HG03558 (cell line): ENCODE data around the gene NAGA.

ENCODE experiments used
- ATAC-seq: cut with Tn5 transposase; IDR thresholded peaks from one replicate; pipeline ENCODE4 v1.9.1; 2021; ENCODE audit warnings: moderate number of reproducible peaks; ENCODE audit not compliant: unreplicated experiment; ENCODE audit errors: extremely low read depth

The NAGA gene

DNA sequence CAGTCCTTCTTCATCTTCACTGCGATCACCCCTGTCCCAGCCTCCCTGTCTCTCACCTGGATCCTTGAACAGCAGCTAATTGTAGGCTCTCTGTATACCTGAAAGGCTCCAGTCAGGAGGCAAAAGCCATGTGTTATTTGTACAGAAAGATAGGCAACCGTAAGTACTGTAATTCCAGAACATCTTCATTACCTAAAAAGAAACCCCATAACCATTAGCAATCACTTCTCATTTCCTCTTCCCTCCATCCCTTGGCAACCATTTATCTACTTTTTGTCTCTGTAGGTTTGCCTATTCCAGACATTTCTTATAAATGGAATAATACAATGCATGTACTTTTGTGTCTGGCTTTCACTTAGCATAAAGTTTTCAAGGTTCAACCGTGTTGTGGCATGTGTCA, 17.8 kb downstream of the NAGA start:
- no peak for ATAC-seq

DNA sequence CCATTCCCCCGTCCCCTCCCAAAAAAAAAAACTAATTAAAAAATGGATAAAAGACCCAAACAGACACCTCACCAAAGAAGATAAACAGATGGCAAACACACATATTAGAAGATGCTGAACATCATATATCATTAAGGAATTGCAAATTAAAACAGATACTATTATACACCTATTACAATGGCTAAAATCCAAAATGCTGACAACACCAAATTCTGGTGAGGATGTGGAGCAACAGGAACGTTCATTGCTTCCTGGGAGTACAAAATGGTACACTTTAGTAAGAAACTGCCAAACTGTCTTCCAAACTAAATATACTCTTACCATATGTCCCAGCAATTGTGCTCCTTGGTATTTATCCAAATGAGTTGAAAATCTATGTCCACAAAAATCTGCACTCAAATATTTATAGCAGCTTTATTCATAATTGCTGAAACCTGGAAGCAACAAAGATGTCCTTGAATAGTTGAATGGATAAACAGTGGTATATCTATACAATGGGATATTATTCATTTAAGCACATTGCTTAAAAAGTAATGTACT, 19.9 kb downstream of the NAGA start:
- ATAC-seq, result no peak

DNA sequence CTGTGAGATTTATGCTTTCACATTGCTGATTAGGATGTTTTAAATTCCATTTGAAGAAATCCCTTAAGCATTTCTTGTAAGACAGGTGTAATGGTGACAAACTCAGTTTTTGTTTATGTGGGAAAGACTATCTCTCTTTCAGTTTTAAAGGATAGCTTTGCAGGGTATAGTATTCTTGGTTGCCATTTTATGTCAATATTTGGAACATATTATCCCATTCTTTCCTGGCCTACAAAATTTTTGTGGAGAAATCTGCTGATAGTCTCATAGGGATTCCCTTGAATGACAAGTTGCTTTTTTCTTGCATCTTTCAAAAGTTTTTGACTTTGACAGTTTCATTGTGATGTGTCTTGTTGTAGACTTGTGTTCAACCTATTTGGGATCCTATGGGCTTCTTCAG, 28.8 kb downstream of the NAGA start:
- no peak for ATAC-seq

DNA sequence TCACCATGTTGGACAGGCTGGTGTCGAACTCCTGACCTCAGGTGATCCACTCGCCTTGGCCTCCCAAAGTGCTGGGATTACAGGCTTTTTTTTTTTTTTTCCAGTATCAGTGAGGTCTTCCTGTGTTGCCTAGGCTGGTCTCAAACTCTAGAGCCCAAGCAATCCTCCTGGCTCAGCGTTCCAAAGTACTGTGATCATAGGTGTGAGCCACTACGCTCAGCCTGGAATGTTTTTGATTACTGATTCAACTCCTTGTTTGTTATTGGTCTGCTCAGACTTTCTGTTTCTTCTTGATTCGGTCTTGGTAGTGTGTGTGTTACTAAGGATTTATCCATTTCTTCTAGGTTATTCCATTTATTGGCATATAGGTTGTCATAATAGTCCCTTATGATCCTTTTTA, 31.3 kb downstream of the NAGA start:
- ATAC-seq, result no peak

DNA sequence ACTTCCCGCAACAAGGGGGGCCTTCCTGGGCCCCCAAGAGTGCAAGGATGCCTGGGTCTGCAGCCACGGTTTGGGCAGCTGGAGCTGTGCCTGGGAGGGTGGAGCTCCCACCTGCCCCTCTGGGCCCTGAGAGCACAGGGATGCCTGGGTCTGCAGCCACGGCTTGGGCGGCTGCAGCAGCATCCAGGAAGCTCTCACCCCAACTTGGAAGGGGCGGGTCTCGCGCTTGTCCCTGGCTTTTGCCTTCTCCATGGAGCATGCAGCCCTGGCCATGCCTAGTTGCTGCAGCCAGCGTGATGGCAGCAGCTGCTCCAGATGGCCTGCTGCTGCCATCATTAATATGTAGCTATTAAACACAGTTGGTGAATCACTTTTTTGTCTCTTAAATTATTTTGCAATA, 35.4 kb downstream of the NAGA start:
- ATAC-seq, result no peak

DNA sequence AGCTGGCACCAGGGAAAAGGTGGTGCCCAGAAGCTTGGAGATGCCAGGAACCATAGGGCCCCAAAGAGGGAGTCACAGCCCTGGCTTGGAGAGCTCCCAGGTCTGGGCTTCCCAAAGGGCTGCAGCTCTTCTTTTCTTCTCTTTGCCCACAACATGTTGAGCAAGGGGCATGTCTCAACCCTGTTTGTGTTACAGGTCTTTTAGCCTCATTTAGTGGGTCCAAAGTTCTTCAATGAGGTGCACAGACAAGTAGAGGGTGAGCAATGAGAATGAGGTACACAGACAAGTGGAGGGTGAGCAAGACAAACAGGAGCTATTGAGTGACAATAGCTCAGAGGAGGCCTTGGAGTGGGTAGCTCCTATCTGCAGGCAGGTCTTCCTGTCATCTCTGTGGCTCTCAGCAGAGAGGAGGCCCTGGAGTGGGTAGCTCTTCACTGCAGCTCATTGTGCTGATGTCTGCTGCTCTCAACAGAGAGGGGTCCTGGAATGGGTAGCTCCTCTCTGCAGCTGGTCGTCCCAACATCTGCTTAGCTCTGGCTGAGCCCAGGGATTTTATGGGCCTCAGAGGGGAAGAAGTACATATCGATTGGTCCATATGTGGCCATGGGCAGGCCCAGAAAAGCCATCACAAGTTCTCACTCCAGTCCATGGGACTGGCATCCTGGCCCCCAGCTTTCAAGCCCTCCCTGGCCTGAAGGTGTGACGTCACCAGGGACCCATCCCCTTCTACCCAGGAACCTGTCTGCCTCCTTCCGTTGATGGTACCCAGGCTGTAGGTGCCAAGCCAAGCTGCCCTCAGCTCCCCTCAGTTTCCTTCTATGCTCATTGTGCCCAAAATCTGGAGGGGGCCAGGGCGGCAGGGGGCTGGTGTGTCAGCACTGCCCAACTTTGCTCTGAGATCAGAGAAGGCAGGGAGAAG, 37.1 kb downstream of the NAGA start:
- no peak for ATAC-seq

DNA sequence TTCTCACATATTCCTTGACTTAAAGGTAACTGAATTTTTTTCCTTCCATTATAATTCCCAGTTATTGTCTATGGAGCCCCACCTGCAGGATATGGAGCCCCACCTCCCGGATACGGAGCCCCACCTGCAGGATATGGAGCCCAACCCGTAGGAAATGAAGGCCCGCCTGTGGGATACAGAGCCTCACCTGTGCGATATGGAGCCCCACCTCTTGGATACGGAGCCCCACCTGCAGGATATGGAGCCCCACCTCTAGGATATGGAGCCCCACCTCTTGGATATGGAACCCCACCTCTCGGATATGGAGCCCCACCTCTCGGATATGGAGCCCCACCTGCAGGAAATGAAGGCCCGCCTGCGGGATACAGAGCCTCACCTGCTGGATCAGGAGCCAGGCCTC, 43.9 kb downstream of the NAGA start:
- no peak for ATAC-seq

DNA sequence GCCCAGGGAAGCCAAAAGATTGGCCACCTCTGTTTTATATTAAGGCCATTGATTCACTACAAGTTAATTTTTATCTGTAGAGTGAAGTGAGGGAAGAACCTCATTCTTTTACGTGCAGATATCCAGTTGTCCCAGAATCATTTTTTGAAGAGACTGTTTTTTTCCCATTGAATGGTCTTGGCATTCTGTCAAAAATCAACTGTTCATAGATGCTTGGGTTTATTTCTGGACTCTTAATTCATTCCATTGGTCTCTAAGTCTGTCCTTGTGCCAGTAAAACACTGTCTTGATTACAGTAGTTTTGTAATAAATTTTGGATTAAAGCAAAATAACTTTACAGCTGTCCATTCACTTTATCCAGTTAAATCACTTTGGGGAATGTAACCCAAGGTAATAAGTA, 45.2 kb downstream of the NAGA start:
- no peak for ATAC-seq

DNA sequence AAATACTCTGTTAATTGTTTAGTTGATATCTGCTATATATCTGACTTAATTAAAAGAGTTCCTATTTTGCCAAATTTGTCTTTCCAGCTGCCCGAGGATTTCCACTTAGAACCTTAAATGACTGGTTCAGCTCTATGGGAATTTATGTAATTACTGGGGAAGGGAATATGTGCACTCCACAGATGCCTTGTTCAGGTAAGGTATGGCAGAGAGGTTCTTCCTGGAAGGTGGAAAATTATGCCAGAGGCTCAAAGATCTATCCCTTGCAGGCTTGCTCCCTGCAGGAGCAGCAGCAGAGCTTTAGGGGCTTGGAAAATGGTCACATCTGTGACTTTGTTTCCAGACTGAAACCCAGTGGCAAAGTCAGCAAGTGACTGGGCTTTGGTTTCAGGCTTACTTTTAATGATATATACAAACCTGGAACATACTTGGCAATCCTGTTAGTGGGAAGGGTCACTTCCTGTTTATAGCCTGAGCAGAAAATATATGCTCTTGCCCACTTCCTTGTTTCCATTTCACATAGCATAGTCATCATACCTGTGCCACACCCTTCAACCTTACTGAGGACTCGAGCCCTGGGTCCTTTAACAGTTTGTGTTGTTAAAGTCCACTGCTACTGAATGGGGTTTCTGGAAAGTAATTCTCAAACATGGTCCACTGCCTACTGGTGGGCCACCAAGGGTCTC, 48.3 kb downstream of the NAGA start:
- ATAC-seq, result no peak

DNA sequence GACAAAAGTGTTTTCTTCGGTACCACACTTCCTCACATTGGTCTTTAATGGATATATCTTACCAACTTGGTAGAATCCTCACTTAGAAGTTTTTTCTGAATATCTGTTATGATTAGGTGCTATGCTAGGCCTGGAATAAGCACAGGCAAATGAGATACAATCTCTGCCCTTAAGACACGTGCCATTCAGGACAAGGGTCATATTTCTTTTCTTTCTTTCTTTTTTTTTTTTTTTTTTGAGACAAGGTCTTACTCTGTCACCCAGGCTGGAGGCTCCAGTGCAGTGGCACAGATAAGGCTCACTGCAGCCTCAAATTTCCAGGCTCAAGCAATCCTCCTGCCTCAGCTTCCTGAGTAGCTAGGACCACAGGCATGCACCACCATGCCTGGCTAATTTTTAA, 49.0 kb downstream of the NAGA start:
- ATAC-seq, result no peak

DNA sequence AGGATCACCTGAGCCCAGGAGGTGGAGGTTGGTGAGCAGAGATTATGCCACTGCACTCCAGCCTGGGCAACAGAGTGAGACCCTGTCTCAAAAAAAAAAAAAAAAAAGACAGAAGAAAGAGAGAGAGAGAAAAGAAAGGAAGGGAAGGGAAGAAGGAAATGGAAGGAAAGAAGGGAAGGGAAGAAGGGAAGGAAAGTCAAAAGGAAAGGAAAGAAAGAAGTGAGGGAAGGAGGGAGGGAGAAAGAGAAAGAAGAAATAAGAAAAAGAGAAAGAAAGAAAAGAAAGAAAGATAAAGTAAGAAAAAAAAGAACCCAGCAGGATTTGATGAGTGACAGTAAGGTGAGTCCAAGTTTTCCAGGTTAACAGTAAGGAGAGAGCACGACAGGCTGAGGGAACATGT, 52.4 kb downstream of the NAGA start:
- no peak for ATAC-seq

DNA sequence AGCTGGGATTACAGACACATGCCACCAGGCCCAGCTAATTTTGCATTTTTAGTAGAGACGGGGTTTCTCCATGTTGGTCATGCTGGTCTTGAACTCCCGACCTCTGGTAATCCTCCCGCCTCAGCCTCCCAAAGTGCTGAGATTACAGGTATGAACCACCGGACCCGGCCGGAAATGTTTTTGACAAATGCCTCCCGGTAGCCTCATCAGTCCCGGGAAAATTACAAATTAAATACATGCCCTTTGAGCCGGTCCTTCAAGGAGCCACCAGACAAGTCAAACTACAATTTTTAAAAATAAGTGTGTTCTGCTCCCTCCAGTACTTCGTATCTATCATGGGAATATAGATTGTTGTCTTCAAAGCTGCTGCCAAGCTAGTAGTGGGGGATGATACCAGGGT, 54.5 kb downstream of the NAGA start:
- ATAC-seq, result no peak

DNA sequence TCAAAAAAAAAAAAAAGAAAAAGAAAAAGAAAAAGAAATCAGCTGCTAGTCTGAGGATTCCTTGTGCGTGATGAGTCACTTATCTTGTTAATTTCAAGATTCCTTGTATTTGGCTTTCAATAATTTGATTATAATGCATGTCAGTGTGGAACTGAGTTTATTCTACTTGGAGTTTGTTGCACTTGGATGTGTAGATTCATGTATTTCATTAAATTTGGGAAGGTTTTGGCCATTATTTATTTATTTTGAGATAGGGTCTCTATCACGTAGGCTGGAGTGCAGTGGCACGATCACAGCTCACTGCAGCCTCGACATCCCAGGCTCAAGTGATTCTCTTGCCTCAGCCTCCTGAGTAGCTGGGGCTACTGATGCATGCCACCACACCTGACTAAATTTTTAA, 57.2 kb downstream of the NAGA start:
- ATAC-seq, result no peak

DNA sequence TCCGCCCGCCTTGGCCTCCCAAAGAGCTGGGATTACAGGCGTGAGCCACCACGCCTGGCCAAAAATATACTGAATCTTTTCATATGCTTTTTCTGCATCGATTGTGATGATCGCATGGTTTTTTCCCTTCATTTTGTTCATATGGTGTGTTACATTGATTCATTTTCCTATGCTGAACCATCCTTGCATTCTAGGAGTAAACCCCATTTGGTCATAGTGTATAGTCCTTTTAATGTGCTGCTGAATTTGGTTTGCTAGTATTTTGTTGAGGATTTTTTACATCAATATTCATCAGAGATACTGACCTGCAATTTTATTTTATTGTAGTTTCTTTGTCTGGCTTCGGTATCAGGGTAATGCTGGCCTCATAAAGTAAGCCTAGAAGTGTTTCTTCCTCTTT, 59.8 kb downstream of the NAGA start:
- ATAC-seq, result no peak
